GM11168 (cell line): ENCODE data around the gene NEDD8.
"Not testable (repeated sequence)": the region's sequence is repeated elsewhere in the genome, so short reads cannot be mapped to it uniquely, and the experiment has no call there.

Source experiments
- in situ Hi-C: fragments of 300-500 bp; cut with MboI; formaldehyde crosslinking; loops from one replicate; pipeline ENCODE4 v1.12.0; 2022; ENCODE audit warnings: low sequenced_read_pairs; ENCODE audit not compliant: unreplicated experiment

The NEDD8 gene

GRCh38 chr14:24203249-24203886 is 28.8 kb downstream of the NEDD8 start:
- in situ Hi-C loops: not testable (repeated sequence)

DNA sequence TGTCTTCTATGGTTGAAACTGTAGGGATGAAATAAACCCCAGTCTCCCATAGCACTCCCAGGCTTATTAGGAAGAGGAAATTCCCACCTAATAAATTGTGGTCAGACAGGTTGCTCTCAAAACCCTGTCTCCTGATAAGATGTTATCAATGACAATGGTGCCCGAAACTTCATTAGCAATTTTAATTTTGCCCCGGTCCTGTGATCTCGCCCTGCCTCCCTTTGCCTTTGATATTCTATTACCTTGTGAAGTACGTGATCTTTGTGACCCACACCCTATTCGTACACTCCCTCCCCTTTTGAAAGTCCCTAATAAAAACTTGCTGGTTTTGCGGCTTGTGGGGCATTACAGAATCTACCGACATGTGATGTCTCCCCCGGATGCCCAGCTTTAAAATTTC is 29.6 kb downstream of the NEDD8 start:
- in situ Hi-C loops: not testable (repeated sequence)

DNA sequence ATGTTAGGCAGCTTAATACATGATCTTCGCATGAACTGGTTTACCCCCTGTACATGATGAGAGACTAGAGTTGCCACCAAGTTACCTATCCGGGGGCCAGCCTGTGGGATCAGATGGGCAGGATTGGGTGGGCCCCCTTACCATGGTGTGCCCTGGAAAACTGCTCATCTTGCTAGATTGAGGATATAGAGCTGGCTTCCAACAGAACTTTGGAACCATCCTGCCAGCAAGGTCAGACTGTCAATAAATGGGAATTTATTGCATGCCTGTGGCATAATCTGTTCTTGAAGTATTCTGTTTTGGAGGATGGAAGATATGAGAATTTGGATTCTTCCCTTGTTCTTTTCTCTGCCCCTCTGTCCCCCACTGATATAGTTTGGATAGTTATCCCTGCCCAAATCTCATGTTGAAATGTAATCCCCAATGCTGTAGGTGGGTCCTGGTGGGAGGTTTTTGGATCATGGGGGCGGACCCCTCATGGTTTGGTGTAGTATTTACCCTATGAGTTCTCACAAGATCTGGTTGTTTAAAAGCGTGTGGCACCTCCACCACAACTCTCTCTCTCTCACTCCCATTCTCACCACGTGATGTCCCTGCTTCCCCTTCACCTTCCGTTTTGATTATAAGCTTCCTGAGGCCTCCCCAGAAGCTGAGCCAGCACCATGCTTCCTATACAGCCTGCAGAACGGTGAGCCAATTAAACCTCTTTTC is 33.2 kb downstream of the NEDD8 start:
- in situ Hi-C loops: no loop called here

GRCh38 chr14:24197056-24197450 is 35.1 kb downstream of the NEDD8 start:
- in situ Hi-C loops: no loop called here

DNA sequence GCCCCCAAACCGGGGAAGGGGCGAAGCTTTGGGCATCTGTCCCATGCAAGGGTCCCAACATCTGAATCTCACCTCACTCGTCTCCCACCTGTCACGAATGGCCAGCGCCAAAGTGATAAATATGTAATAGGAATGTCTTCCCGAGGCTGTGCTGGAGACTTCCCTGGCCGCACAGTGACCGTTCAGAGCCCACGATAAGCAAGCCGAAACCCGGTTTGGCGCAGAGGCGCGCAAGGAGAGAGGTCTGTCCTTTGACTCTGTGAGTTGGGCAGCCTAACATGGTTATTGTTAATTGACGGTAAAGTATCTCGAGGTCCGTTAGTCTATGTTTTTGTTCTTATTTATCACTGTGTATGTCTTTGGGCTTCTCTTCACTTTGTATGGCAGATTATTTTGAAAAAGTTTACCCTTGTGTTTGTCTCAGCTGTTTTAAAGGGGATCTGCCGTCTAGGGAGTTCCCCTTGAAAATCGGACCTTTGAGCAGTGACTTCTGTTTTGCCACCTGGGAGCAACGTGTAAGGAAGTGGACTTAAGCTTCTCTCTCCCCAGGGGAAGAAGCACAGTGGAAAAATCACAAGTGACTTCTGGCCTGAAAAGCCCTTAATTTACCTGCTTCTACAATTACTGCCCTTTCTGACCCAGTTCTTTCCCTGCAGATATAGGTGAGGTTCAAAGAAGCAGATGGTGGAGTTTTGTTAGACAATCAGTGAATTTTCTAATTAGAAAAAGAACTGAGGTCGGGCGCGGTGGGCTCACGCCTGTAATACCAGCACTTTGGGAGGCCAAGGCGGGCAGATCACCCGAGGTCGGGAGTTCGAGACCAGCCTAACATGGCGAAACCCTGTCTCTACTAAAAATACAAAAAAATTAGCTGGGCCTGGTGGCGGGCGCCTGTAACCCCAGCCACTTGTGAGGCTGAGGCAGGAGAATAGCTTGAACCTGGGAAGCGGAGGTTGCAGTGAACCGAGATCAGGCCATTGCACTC is 35.8 kb downstream of the NEDD8 start:
- in situ Hi-C loops: no loop called here

DNA sequence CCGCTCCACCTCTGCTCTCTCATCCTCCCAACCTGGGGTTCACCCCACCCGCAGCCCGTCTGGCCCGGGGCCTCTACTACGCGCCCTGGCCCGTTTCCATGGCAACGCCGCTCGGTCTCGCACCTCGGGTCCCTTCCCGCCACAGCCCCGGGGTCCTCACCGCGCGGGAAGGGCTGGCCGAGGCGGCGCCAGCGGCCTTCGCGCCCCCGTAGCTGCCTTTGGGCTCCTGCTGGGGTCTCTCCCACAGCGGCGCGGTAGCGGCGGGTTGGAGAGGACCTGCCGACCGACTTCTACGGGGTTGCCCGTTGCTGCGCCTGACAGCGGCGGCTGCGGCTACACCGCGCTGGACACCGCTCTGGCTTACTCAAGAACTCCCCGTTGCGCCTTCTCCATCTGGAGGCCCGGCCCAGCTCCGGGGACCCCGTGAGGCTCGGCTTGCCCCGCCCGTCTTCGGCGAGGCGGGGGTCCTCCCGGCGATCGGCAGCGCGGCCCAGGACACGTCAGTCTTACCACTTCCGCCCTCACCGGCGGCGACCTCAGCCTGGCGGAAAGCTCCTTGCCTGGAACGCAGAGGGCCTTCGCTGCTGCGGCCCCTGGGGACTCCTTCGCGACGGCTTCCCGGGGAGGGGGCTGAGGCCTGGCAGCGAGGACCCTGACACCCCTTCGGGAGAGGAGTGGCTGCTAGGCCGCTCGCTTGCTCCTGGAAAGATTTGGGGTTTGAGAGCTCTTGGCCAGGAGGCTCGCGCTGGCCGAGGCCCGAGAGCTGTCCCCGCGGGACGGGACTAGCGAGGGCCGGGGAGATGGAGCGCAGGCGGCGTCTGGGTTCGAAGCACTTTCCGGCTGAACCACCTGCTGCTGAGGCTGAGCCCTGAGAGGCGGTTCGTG is 36.7 kb downstream of the NEDD8 start, which contains the start of gene TM9SF1:
Gene TM9SF1 (minus strand): TSS at position 256 of the 885 bp plus-strand sequence. CDS start 422 bp downstream, outside the sequence.
- in situ Hi-C loops: no loop called here

GRCh38 chr14:24194873-24195185 is 37.3 kb downstream of the NEDD8 start:
- in situ Hi-C loops: no loop called here

DNA sequence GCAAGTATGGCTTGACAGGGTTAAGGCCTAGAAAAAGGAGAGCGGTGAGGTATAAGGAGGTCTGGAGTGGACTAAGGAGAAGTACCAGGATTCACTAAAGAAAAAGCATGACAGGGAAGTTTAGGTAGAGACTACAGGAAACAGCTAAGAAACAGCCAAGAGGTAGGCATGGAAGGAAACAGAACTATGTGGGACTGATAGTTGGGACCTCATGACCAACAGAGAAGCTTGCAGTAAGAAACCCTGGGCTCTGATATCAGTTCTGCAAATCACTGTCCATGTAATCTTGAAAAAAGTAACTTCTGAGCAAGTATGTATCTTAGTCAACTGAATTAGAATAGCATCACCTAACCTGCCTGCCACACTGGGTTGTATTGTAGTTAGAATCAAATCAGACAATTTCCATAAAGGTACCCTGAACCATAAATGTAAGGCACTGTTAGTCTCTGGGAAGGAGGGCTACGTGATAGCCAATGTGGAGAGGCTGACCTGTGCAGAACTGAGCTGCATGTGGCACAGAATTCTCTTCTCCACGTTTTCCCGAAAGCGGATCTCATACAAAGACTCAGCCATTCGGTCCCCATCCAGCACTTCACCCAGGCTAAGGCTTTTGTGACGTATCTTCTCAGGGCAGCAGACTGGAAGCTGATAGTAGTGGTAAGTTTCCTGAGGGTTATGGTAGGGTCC is 37.8 kb downstream of the NEDD8 start:
- in situ Hi-C loops: no loop called here

- in situ Hi-C loops: no loop called here
Measured at GRCh38 chr14:24192933-24193332, 39.2 kb downstream of the NEDD8 start.

DNA sequence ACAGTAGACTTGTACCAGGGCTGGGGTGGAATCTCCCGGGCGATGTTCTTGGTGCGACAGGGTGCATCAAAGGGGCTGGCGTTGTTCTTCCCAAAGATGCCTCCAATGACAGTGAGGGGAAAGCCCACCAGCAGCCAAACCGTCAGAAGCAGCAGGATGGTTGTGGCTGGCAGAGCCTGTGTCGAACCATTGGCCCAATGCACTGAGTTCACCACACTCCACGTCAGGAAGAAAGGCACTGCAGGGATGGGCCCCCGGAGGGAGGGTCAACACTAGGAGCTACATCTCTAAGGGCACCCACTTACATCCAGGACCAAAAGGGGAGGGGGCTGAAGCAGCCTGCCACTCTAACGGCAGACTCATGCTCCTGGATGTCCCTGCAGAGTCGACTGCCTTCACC is 41.8 kb downstream of the NEDD8 start:
- in situ Hi-C loops: no loop called here

GRCh38 chr14:24189460-24189859 is 42.7 kb downstream of the NEDD8 start:
- in situ Hi-C loops: no loop called here

DNA sequence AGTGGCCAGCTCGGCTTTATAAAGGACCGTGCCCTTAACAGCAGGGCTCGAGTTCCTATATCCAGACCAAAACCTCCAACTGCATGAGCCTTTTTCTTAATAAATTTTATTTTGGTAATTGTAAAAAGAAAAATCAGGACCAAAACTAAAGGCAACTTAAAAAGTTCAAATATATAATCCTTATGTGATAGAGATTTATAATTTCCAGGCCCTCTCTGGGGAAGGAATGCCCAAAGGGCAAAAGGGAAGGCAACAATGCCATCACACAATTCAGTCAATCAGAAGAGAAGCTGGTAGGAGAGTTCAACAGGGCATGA is 43.1 kb downstream of the NEDD8 start:
- in situ Hi-C loops: no loop called here

GRCh38 chr14:24188251-24189058 is 43.7 kb downstream of the NEDD8 start, which contains the start of gene IPO4:
Gene IPO4 (minus strand): TSS chr14:24188816. CDS start chr14:24188787, 29 bp downstream.
- in situ Hi-C loops: no loop called here

DNA sequence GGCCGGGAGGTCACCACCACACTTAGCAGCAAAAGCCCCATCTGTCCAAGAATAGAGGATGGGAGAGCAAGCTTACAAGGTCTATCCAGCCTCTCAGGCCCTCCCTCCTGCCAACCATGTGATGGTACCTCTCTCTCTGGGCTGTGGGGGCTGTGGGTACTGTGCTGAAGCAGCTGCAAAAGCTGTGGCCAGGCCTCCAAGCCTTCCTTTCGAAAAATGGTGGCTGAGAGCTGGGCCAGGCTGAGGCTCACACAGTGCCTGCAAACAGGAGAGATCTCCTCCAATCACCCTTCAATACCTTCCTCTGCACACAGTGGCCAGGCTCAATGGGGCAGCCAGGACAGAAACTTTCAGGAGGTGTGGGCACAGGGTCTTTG is 44.6 kb downstream of the NEDD8 start:
- in situ Hi-C loops: no loop called here

- in situ Hi-C loops: no loop called here
Measured at GRCh38 chr14:24186831-24187538, 45.2 kb downstream of the NEDD8 start.

GRCh38 chr14:24185741-24186140 is 46.4 kb downstream of the NEDD8 start:
- in situ Hi-C loops: no loop called here

- in situ Hi-C loops: no loop called here
Measured at GRCh38 chr14:24185026-24185425, 47.1 kb downstream of the NEDD8 start.
